HepG2 (cell line): ENCODE data around the gene FUOM. TPM values are rescaled to one million over a fixed set of nuclear protein-coding genes. Genes with fewer than 3 reads are reported as not detected.

ENCODE experiments used
- ATAC-seq: fragments of 200-7000 bp; cut with Tn5 transposase; 3 replicates; pipeline ENCODE4 v1.9.1; 2020; ENCODE audit warnings: mild to moderate bottlenecking, moderate library complexity
- BruUV-seq: library from RNA; stranded (reverse); fragments of 400-500 nt; replicated peaks from 2 replicates; lab custom pipeline; 2021; lab: Mats Ljungman, UMichigan
- CTCF ChIA-PET: fragments of 300-600 bp; formaldehyde crosslinking; extraction: SDS; loops from one replicate; lab custom pipeline; 2021; ENCODE audit warnings: low total read pairs, inconsistent platforms, low intra/inter-chr PET ratio; lab: Yijun Ruan, JAX
- POLR2A ChIA-PET: fragments of 350-600 bp; sonication (Branson Sonifier 250); formaldehyde crosslinking; loops from one replicate; lab custom pipeline; 2020; ENCODE audit warnings: antibody characterized with exemption, inconsistent platforms; lab: Yijun Ruan, JAX
- DNase-seq: peaks from one replicate; pipeline ENCODE4 v3.0.0-alpha.2; 2015; ENCODE audit warnings: low spot score
- FAIRE-seq: peaks from 3 replicates; lab custom pipeline; 2011; peaks lifted over from hg19 to GRCh38; lab: Jason Lieb, UNC
- H2AFZ ChIP-seq: one replicate; pipeline ENCODE4 v1.6.1; 2011; ENCODE audit warnings: low read length, inconsistent platforms
- H3K27ac ChIP-seq: fragments of 300-600 bp; 3 replicates; pipeline ENCODE4 v1.8.0; 2011; ENCODE audit warnings: mixed run types, mild to moderate bottlenecking, mixed read lengths, low read length, inconsistent platforms; ENCODE audit not compliant: insufficient read depth; ENCODE audit errors: extremely low read length
- H3K27me3 ChIP-seq, 2 experiments: fragments of 200-600 bp in 1 of 2; 2 replicates in 1 of 2; 3 replicates in 1 of 2; pipeline versions ENCODE4 v1.6.0 to v1.8.0; 2011; ENCODE audit warnings: low read length in 2 of 2, mild to moderate bottlenecking in 2 of 2, moderate library complexity in 2 of 2, inconsistent platforms in 1 of 2; ENCODE audit not compliant: insufficient read depth in 2 of 2, control insufficient read depth in 1 of 2
- H3K36me3 ChIP-seq, 2 experiments: fragments of 200-600 bp in 1 of 2; replicated peaks in 1 of 2; 2 replicates in 1 of 2; 3 replicates in 1 of 2; pipeline versions ENCODE4 v1.5.1 to v1.8.0; 2011; ENCODE audit warnings: low read length in 2 of 2, inconsistent platforms in 1 of 2; ENCODE audit not compliant: insufficient read depth in 2 of 2, control insufficient read depth in 1 of 2
- H3K4me1 ChIP-seq: 2 replicates; pipeline ENCODE4 v1.5.1; 2012; ENCODE audit warnings: low read length, inconsistent platforms; ENCODE audit not compliant: insufficient read depth
- H3K4me2 ChIP-seq: 2 replicates; pipeline ENCODE4 v1.6.0; 2011; ENCODE audit warnings: low read depth, low read length, inconsistent platforms
- H3K4me3 ChIP-seq, 3 experiments: fragments of 200-600 bp in 1 of 3; sonication (generic), shearing (Covaris generic) in 1 of 3; replicated peaks in 1 of 3; 2 replicates each; pipeline ENCODE4 v1.5.1; 2011 to 2016; ENCODE audit warnings: low read length in 3 of 3, inconsistent platforms in 2 of 3, low read depth in 2 of 3, mild to moderate bottlenecking in 2 of 3, control low read depth in 1 of 3, mixed read lengths in 1 of 3; ENCODE audit not compliant: insufficient read depth in 1 of 3
- H3K79me2 ChIP-seq: one replicate; pipeline ENCODE4 v1.6.1; 2011; ENCODE audit warnings: low read length, inconsistent platforms; ENCODE audit not compliant: insufficient read depth
- H3K9ac ChIP-seq: 2 replicates; pipeline ENCODE4 v1.6.0; 2011; ENCODE audit warnings: mild to moderate bottlenecking, low read depth, low read length, inconsistent platforms; ENCODE audit not compliant: insufficient read depth
- H3K9me3 ChIP-seq: 2 replicates; pipeline ENCODE4 v1.5.1; 2012; ENCODE audit warnings: mild to moderate bottlenecking, low read length
- H4K20me1 ChIP-seq: 2 replicates; pipeline ENCODE4 v1.6.0; 2011; ENCODE audit warnings: inconsistent platforms, mild to moderate bottlenecking, low read length, moderate library complexity; ENCODE audit not compliant: insufficient read depth
- AGO2 ChIP-seq: fragments of 200-400 bp; formaldehyde crosslinking; optimal IDR thresholded peaks from 2 replicates; pipeline ENCODE3; 2017; ENCODE audit warnings: mild to moderate bottlenecking, low read depth, low read length, moderate library complexity
- PRDM10 ChIP-seq: sonication (generic); formaldehyde crosslinking; IDR thresholded peaks from 2 replicates; pipeline ENCODE4 v1.4.0; 2020; ENCODE audit warnings: low read depth, missing genetic modification reagents
- RNF219 ChIP-seq: sonication (generic); formaldehyde crosslinking; IDR thresholded peaks from 2 replicates; pipeline ENCODE4 v1.5.0; 2020; ENCODE audit warnings: mild to moderate bottlenecking, missing genetic modification reagents
- WGBS: methylation state at CpG from one replicate; pipeline ENCODE4 v1.1.6; 2017; ENCODE audit warnings: low lambda C conversion rate; 5-methylcytosine and 5-hydroxymethylcytosine counted together
- in situ Hi-C: cut with HindIII; loops from 2 replicates; pipeline ENCODE4 v1.10.0; 2017; ENCODE audit warnings: low pct_unique_long_range_greater_than_20kb; ENCODE audit not compliant: extremely low pct_ligation_motif_present
- intact Hi-C: fragments of 100-400 bp; cut with micrococcal nuclease; formaldehyde crosslinking; loops from one replicate; pipeline ENCODE4 v1.10.0; 2022; ENCODE audit not compliant: unreplicated experiment
- polyA plus RNA-seq, 8 experiments: library from polyadenylated mRNA; depleted of rRNA in 3 of 8; stranded (reverse) in 7 of 8; unstranded in 1 of 8; fragments of >200 nt; fragmentation: Illumina TruSeq in 4 of 8; extraction: Trizol in 4 of 8; gene quantifications; 2 replicates each; pipeline versions ENCODE4 v1.2.1 to v1.2.3, GENCODE V29; 2011 to 2016; ENCODE audit warnings: low read depth in 4 of 8, missing spikeins in 1 of 8, mixed read lengths in 1 of 8; ENCODE audit not compliant: insufficient read depth in 1 of 8
- total RNA-seq, 5 experiments: library from RNA; depleted of rRNA; stranded (reverse); fragments of >200 nt; fragmentation: Illumina TruSeq; extraction: Trizol; gene quantifications; 2 replicates each; pipeline ENCODE4 v1.2.3, GENCODE V29; 2016; ENCODE audit warnings: low read depth in 1 of 5

Gene FUOM
- total and polyA plus RNA-seq, 2 of the 13 experiments (the other 11 are each of a cell fraction or from before 2014, with no cell fraction given), result 27.5 to 60.4 TPM

GRCh38 chr10:133316266-133316665, 41.6 kb downstream of the FUOM start:
- no peak for TF ChIP-seq RNF219
- no peak for TF ChIP-seq AGO2
- 0 out of 2 replicates have a peak, but pooled peaks have one; percentile 34 for TF ChIP-seq PRDM10 (CRISPR knock-in tag)
- Histone ChIP-seq H3K79me2 (no peaks in the 10 kb centered on the region), H3K9me3 (no peaks in the 10 kb centered on the region), H3K4me1 (peaks cover 15% of the 10 kb centered on the region), H3K36me3 (peaks cover 5 to 15% of the 10 kb centered on the region in 2 experiments; a peak in 4 of 5 replicates), H3K27me3 (peaks cover 0 to 9% of the 10 kb centered on the region in 2 experiments; a peak in 2 of 5 replicates), H3K4me2 (no peak overlapping the region), H4K20me1 (no peaks in the 10 kb centered on the region), H2AFZ (no peak overlapping the region), H3K9ac (no peak overlapping the region), H3K27ac (no peak overlapping the region), H3K4me3 (no peak overlapping the region)
- intact Hi-C loops, result no loop called here
- ChIA-PET CTCF (no interaction called here), POLR2A (no interaction called here)
- no TSS peak for BruUV-seq
- no peak for FAIRE-seq
- in situ Hi-C loops, result no loop called here
- no peak for ATAC-seq
- DNase-seq, result no peak
- WGBS, result 63% methylated on average over 7 of the region's 9 CpGs
